Measurements from ENCODE around the gene PRR16.

The PRR16 gene

GRCh38 chr5:120544043-120544442 lies 79.9 kb downstream of the PRR16 start:
- Histone ChIP-seq H3K36me3 (ENCODE audit: control insufficient read depth, insufficient read depth, low read length) (no peaks in the 10 kb centered on the region), H3K4me3 (replicated peaks; ENCODE audit: low read depth, low read length) (no peak overlapping the region), H3K27me3 (replicated peaks; ENCODE audit: control insufficient read depth, insufficient read depth, low read length) (no peaks in the 10 kb centered on the region)
- no peak for TF ChIP-seq CTCF (IDR thresholded peaks at IDR 0.05; ENCODE audit: insufficient read depth, low read length, poor library complexity, severe bottlenecking)
- no peak for DNase-seq (ENCODE audit: extremely low read depth, insufficient read length)

GRCh38 chr5:120545007-120545406 lies 80.9 kb downstream of the PRR16 start:
- no peak overlapping the region for H3K4me3 ChIP-seq (replicated peaks; ENCODE audit: low read depth, low read length)
- TF ChIP-seq CTCF (IDR thresholded peaks at IDR 0.05; ENCODE audit: insufficient read depth, low read length, poor library complexity, severe bottlenecking): no peak
- H3K27me3 ChIP-seq (replicated peaks; ENCODE audit: control insufficient read depth, insufficient read depth, low read length): no peaks in the 10 kb centered on the region
- no peaks in the 10 kb centered on the region for H3K36me3 ChIP-seq (ENCODE audit: control insufficient read depth, insufficient read depth, low read length)
- no peak for DNase-seq (ENCODE audit: extremely low read depth, insufficient read length)

GRCh38 chr5:120545951-120546350 lies 81.9 kb downstream of the PRR16 start:
- Histone ChIP-seq H3K4me3 (replicated peaks; ENCODE audit: low read depth, low read length) (no peak overlapping the region), H3K27me3 (replicated peaks; ENCODE audit: control insufficient read depth, insufficient read depth, low read length) (no peaks in the 10 kb centered on the region), H3K36me3 (ENCODE audit: control insufficient read depth, insufficient read depth, low read length) (no peaks in the 10 kb centered on the region)
- no peak for DNase-seq (ENCODE audit: extremely low read depth, insufficient read length)
- TF ChIP-seq CTCF (IDR thresholded peaks at IDR 0.05; ENCODE audit: insufficient read depth, low read length, poor library complexity, severe bottlenecking): no peak

- no peak overlapping the region for H3K4me3 ChIP-seq (replicated peaks; ENCODE audit: low read depth, low read length)
- no peaks in the 10 kb centered on the region for H3K27me3 ChIP-seq (replicated peaks; ENCODE audit: control insufficient read depth, insufficient read depth, low read length)
- no peaks in the 10 kb centered on the region for H3K36me3 ChIP-seq (ENCODE audit: control insufficient read depth, insufficient read depth, low read length)
- no peak for DNase-seq (ENCODE audit: extremely low read depth, insufficient read length)
- no peak for TF ChIP-seq CTCF (IDR thresholded peaks at IDR 0.05; ENCODE audit: insufficient read depth, low read length, poor library complexity, severe bottlenecking)
Observed at GRCh38 chr5:120546922-120547321, 82.8 kb downstream of the PRR16 start.

GRCh38 chr5:120550358-120550757 lies 86.3 kb downstream of the PRR16 start:
- Histone ChIP-seq H3K36me3 (ENCODE audit: control insufficient read depth, insufficient read depth, low read length) (no peaks in the 10 kb centered on the region), H3K4me3 (replicated peaks; ENCODE audit: low read depth, low read length) (no peak overlapping the region), H3K27me3 (replicated peaks; ENCODE audit: control insufficient read depth, insufficient read depth, low read length) (no peaks in the 10 kb centered on the region)
- no peak for TF ChIP-seq CTCF (IDR thresholded peaks at IDR 0.05; ENCODE audit: insufficient read depth, low read length, poor library complexity, severe bottlenecking)
- no peak for DNase-seq (ENCODE audit: extremely low read depth, insufficient read length)

- no peak for TF ChIP-seq CTCF (IDR thresholded peaks at IDR 0.05; ENCODE audit: insufficient read depth, low read length, poor library complexity, severe bottlenecking)
- no peak overlapping the region for H3K4me3 ChIP-seq (replicated peaks; ENCODE audit: low read depth, low read length)
- no peaks in the 10 kb centered on the region for H3K36me3 ChIP-seq (ENCODE audit: control insufficient read depth, insufficient read depth, low read length)
- DNase-seq (ENCODE audit: extremely low read depth, insufficient read length): no peak
- no peaks in the 10 kb centered on the region for H3K27me3 ChIP-seq (replicated peaks; ENCODE audit: control insufficient read depth, insufficient read depth, low read length)
Observed at GRCh38 chr5:120552638-120553037, 88.5 kb downstream of the PRR16 start.
